Left forelimb (tissue), 1 donor: ENCODE results near the gene KDM6B.
"Not testable (repeated sequence)": the region's sequence is repeated elsewhere in the genome, so short reads cannot be mapped to it uniquely, and the experiment has no call there.

Experiments
- DNase-seq: peaks from one replicate; pipeline ENCODE4 v3.0.0-alpha.2; 2018; ENCODE audit warnings: low spot score

Gene KDM6B, protein sequence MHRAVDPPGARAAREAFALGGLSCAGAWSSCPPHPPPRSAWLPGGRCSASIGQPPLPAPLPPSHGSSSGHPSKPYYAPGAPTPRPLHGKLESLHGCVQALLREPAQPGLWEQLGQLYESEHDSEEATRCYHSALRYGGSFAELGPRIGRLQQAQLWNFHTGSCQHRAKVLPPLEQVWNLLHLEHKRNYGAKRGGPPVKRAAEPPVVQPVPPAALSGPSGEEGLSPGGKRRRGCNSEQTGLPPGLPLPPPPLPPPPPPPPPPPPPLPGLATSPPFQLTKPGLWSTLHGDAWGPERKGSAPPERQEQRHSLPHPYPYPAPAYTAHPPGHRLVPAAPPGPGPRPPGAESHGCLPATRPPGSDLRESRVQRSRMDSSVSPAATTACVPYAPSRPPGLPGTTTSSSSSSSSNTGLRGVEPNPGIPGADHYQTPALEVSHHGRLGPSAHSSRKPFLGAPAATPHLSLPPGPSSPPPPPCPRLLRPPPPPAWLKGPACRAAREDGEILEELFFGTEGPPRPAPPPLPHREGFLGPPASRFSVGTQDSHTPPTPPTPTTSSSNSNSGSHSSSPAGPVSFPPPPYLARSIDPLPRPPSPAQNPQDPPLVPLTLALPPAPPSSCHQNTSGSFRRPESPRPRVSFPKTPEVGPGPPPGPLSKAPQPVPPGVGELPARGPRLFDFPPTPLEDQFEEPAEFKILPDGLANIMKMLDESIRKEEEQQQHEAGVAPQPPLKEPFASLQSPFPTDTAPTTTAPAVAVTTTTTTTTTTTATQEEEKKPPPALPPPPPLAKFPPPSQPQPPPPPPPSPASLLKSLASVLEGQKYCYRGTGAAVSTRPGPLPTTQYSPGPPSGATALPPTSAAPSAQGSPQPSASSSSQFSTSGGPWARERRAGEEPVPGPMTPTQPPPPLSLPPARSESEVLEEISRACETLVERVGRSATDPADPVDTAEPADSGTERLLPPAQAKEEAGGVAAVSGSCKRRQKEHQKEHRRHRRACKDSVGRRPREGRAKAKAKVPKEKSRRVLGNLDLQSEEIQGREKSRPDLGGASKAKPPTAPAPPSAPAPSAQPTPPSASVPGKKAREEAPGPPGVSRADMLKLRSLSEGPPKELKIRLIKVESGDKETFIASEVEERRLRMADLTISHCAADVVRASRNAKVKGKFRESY (N-terminal part only)

DNA sequence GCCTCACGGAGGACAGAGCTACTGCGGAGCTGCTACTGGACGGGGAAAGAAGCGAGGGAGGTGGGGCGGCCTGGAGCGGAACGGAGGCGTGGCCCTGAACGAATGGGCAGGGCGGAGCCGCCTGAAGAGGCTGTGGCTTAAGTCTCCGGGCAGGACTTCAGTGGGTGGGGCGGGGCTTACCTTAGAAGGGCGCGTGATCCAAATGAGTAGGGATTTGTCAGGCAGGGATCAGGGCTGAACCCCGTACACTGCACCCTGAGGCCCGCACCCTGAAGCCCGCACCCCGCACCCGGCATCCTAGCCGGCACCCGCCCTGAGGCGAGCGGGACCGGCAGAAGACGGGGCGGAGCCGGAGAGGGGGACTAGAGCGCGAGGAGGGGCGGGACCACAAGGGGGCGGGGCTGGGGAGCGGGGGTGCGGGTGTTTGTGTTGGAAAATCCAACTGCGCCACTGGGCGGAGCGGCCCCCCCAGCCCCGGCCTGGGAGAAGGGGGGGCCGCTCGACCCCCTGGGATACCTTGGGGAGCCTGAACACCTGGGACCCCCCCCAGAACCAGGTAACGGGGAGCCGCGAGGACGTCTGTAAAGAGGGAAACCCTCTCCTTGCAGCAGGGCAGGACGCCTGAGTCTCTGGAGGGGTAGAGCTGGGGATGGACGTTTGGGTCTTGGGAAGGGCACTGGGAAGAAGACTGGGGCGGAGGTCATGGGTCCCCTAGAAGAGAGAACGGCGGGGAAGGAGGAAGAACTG lies at the start of gene KDM6B:
Gene KDM6B, plus strand, starts transcription at position 423 of the 747 bp plus-strand sequence. CDS start 11,338 bp downstream, outside the sequence.
- peak; percentile 92 for DNase-seq

DNA sequence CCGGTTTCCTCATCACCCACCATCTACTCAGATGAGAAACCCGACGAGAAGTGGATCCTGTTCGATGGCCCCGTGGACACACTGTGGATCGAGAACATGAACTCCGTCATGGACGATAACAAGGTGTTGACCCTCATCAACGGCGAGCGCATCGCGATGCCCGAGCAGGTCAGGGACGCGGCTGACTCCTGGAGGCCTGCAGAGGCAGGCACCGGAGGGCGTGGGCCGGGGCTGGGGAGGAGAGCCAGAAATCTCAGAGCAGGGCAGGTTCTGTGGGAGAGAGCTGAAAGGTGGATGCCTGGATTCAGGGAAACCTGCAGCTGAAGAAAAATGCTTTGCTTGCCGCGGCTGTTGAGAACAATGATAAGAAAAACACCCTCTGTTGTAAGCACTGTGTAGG lies 47.2 kb upstream of the KDM6B start:
- DNase-seq = no peak

DNA sequence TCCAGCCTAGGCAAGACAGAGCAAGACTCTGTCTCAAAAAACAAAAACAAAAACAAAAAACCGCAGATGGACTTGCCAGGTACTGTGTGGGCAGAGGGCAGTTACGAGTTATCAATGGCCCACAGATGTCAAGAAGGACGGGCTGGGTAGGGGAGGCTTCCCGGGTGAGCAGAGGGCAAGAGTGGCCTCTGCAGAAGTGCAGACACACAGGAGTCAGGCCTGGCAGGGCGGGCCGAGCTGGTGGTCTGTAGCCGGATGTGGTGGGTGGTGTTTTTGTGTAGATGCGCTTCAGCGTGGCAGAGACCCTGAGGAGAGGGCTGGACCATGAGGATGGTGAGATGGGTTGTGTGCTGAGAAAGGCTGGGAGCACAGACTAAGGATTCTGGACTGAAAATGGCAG lies 44.9 kb upstream of the KDM6B start:
- no peak for DNase-seq

DNA sequence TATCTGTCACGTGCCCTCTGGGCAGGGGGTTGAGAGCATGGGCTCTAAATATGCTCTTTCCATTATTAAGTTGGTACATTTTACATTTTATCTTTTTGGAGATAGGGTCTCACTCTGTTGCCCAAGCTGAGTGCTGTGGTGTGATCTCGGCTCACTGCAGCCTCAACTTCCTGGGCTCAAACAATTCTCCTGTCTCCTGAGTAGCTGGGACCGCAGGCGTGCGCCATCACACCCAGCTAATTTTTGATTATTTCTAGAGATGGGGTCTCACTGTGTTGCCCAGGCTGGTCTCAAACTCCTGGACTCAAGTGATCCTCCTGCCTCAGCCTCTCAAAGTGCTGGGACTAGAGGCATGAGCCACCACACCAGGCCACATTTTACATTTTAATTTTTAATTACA lies 43.9 kb upstream of the KDM6B start:
- DNase-seq = no peak

DNA sequence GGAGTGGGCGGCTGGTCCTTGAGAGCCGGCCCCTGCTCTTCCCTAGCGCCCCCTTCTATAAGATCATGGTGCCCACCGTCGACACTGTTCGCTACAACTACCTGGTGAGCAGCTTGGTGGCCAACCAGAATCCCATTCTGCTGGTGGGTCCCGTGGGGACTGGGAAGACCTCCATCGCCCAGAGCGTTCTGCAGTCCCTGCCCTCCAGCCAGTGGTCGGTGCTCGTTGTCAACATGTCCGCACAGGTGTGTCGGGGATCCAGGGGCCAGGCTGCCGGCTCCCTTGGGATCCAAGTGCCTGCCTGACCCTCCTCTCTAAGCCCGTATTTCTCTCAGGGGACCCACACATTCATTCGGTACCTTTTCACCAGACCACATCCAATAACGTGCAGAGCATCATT lies 41.4 kb upstream of the KDM6B start:
- no peak for DNase-seq

DNA sequence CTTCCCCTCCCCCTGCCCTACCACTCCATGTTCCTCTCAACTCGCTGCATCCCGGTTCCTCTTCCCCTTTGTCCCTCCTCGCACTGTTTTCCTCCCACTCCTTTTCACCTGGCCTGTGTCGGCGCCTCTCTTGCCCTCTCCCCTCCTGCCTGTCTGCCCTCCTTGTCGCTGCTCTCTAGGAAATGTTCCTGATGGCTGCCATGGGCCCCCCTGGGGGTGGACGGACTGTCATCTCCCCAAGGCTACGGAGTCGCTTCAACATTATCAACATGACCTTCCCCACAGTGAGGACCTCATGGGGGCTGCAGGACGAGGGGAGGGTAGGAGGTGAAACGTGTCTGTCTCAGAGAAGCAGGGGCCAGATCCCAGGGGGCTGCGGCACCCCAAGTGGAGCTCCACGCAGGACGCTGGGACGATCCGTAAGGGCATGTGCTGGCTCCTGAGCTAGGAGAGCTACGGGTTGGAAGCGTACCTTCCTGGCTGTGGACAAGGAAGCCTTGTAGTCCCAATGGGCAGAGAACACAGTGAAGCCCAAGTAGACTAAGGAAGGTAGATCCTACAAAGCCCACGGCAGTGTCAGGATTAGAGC lies 39.8 kb upstream of the KDM6B start:
- no peak for DNase-seq

DNA sequence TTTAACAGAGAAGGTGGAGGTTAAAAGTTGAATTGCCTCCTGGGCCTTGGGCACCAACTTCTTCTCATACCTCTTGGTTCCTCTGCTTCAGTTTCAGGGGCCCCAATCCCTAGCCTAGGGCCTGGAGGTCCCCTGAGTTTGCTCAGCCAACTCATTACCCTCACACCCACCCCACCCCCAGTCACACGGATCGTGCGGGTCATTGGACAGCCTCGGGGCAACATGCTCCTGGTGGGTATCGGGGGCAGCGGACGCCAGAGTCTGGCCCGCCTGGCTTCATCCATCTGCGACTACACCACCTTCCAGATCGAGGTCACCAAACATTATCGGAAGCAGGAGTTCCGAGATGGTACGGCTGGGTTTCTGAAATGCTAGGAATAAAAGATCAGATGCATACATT lies 36.0 kb upstream of the KDM6B start:
- DNase-seq = no peak

DNA sequence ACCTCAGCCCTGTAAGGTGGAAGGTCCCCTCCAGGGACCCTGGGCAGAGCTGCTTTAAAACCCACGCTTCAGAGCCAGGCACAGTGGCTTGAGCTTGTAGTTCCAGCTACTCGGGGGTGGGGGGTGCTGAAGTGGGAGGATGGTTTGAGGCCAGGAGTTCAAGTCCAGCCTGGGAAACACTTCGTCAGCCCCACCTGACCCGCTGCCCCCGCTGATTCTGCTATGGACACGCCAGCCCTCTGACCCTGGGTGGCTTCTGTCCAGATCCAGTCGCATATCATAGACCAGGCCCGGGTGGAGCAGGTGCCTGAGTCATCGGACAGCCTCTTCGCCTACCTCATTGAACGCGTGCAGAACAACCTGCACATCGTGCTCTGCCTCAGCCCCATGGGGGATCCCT lies 35.2 kb upstream of the KDM6B start:
- no peak for DNase-seq

DNA sequence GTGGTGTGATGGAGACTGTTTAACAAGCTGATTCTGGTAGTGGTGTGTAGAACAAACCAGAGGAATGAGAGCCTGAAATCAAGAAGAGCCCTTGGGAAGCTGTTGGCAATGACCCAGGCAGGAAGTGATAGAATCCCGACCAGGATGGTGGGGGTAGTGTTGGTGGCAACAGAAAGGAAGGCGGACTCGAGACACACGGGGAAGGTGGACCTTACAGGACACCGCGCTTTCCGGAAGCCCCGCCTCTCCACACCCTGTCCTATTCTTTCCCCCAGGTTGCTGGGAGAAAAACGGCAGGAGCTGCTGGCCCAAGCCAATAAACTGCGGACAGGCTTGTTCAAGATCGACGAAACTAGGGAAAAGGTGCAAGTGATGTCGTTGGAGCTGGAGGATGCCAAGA lies 30.0 kb upstream of the KDM6B start:
- no peak for DNase-seq

DNA sequence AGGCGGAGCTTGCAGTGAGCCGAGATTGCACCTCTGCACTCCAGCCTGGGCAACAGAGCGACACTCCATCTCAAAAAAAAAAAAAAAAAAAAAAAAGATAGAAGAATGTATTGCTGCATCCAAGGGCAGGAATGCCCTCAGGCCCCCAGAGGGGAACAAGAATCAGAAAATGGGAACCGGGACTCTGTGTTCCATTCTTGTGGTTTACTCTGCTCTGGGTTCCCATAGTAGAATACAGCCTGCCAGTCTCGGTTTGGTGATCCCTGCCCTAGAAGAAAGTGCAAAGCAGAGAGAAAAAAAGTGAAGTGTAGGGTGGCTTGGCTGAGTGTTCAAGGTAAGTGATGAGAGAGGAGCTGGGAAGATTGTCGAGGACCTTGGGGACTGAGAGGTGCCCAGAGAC lies 27.4 kb upstream of the KDM6B start:
- DNase-seq = no peak

DNA sequence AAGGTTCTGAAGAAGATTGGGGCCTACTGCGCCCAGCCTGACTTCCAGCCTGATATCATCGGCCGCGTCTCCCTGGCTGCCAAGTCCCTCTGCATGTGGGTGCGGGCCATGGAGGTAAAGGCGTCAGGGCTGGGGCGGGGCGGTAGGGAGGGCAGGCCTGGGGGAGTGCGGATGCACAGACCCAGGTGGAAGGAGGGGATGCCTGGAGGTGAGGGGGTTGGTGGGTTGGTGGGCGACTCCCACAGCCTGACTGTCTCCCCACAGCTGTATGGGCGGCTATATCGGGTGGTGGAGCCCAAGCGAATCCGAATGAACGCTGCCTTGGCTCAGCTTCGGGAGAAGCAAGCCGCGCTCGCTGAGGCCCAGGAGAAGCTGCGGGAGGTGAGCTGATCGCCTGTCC lies 26.8 kb upstream of the KDM6B start:
- DNase-seq = no peak

DNA sequence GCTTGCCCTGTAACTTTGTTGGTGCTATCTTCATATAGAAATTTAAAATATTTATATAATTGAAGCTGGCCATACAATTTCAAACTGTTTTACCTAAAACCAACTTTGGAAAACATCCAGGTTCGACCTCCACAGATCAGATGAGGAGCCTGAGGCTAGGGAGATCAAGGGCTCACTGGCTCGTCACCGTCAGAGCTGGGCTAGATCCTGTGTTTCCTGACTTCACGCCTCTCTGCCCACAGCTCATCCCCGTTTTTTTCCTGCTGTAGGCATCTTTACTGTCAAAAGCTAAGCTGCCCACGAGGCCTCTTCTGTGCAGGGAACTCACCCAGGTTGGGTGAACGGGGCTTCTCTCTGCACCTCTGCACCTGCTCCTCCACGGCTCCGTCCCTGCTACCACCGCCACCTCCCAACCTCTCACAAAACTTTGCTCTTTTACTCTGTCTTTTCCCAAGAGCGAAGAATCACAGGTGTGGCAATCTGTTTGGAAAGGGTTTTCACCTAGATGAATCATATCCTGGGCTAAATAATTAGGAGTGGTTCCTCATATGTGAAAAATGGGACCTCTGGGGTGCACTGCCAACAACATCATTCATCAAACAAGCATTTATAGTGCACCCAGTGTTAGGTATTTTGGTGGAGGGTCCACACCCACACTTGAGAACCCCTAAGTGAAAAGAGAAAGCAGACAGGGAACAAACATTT lies 24.8 kb upstream of the KDM6B start:
- no peak for DNase-seq

DNA sequence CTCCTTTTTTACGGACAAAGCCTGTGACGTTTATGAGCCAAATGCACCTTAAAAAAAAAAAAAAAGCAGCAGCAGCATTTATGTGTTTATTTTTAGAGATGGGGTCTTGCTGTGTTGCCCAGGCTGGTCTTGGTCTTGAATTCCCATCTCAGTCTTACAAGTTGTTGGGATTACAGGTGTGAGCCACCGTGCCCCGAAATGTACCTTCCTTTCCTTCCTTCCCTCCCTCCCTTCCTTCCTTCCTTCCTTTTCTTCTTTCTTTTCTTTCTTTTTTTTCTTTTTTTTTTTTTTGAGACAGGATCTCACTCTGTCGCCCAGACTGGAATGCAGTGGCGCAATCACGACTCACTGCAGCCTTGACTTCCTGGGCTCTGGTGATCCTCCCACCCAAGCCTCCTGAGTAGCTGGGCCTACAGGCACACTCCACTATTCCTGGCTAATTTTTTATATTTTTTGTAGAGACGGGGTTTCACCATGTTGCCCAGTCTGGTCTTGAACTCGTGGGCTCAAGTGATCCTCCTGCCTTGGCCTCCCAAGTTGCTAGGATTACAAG lies 24.1 kb upstream of the KDM6B start:
- not testable (repeated sequence) for DNase-seq

DNA sequence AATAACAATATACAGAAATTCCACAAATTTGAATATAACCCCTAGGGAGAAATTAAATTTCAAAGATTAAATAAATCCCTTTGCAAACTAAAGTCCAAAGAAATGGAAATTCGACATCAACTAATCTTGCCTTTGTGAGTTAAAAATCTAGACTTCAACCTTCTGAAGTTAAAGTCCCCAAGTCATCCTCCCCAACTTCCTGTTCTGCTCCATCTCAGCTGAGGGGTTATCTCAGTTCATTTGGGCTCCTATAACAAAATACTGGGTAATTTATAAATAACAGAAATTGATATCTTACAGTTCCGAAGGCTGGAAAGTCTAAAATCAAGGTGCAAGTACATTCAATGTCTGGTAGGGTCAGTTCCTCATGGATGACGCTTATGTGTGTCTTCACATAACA lies 22.8 kb upstream of the KDM6B start:
- DNase-seq = no peak

DNA sequence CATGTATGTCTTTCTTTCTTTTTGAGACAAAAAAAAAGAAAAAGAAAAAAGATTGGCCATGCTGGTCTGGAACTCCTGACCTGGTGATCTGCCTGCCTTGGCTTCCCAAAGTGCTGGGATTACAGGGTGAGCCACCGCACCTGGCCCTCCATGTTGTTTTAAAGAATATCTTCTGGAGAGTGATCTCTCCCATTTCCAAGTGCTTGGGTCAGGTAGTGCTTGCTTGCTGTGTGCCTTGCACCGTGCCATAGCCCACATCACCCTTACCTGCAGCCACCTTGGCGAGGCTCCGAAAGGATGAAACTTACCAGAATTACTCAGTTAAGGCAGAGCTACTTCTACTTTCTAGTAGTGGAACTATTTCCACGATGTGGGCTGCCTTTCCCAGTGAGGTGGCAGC lies 19.0 kb upstream of the KDM6B start:
- DNase-seq = no peak

DNA sequence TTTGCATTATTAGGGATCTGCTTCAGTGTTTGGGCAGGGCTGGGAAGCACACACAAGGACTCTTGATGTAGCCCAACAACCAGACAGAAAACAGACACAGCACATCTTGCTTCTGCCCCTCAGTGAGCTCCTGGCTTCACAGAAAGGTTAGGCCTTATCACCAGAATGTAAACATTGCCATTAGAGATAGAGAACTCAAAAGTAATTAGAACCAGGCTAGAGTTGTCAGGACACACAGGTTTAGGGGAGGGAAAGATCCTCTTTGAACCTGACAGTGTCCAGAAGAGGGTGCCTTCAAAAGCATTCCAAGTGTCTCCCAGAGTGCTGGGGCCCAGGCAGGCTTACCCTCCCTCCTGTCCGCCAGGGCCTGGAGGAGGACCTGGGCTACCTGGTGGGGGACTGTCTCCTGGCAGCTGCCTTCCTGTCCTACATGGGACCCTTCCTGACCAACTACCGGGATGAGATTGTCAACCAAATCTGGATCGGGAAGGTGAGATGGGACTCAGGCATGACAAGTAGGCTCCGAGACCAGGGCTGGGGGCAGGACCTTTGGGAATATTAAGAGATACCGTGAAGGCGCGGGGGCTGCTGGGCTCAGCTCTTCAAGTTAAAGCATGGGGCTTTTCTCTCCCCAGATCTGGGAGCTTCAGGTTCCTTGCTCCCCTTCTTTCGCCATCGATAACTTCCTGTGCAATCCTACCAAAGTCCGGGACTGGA lies 16.9 kb upstream of the KDM6B start:
- no peak for DNase-seq

DNA sequence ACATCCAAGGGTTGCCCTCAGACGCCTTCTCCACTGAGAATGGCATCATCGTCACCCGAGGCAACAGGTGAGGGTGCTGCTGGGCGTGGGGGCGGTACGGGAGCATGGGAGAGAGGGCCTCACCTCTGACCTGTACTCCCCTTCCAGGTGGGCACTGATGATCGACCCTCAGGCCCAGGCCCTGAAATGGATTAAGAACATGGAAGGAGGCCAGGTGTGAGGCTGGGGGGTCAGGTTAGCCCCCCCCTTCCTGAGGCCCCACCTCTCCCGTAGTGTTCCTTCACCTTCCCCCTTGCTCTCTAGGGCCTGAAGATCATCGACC lies 16.4 kb upstream of the KDM6B start:
- DNase-seq = no peak

DNA sequence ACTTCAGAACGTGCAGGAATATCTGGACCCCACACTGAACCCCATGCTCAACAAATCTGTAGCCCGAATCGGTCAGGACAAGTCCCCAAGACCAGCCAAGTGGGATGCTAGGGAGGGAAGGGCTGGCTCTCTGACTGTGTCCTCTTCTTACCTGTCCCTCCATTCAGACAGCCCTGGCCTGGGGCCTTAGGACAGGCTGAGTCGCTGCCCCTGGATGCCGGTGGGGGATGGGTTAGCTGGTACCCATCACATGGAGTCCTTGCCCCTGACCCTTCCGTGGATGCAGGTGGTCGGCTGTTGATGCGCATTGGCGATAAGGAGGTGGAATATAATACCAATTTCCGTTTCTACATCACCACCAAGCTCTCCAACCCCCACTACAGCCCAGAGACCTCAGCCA lies 16.0 kb upstream of the KDM6B start:
- no peak for DNase-seq

DNA sequence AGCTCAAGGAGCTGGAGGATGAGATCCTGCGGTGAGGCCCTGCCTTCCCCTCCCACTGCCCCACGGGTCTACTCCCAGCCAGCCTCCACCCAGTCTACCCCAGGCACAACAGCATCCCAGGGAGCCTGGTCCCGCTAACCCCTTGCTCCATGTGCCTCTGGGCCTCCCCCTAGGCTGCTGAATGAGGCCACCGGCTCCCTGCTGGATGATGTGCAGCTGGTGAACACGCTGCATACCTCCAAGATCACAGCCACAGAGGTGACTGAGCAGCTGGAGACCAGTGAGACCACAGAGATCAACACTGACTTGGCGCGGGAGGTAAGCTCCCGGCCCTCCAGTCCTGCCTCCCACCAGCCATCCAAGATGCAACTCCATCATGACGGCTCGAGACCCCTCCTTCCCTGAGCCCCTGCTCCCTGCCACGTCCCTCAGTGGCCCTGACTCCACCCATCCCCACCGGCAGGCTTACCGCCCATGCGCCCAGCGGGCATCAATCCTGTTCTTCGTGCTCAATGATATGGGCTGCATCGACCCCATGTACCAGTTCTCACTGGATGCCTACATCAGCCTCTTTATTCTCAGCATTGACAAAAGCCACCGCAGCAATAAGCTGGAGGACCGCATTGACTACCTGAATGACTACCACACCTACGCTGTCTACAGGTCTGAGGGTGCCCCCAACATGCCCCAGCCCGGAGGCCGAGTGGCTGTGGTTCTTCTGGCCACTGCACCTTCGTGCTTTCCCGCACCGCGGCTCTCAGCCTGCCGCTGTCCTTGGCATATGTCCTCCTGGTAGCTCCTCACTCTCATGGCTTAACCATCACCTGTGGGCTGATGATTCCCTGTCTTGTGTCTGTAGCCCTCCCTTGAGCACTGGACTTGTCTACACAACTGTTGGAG lies 15.0 kb upstream of the KDM6B start:
- DNase-seq = no peak
